IMR-90 (cell line): ENCODE measurements around the gene WRAP53. TPM values are rescaled to one million over a fixed set of nuclear protein-coding genes. Genes with fewer than 3 reads are reported as not detected.

Experiments used
- ATAC-seq: fragments of 200-7000 bp; cut with Tn5 transposase; 2 replicates; pipeline ENCODE4 v1.9.1; 2020; ENCODE audit warnings: low read depth, mild to moderate bottlenecking, moderate library complexity
- BruUV-seq: library from RNA; stranded (reverse); fragments of 400-500 nt; replicated peaks from 2 replicates; lab custom pipeline; 2021; lab: Mats Ljungman, UMichigan
- CTCF ChIA-PET: fragments of 300-600 bp; formaldehyde crosslinking; extraction: SDS; loops from one replicate; lab custom pipeline; 2021; ENCODE audit warnings: antibody characterized with exemption; lab: Yijun Ruan, JAX
- POLR2A ChIA-PET: fragments of 300-600 bp; sonication (Branson Sonifier 250); formaldehyde crosslinking; loops from one replicate; lab custom pipeline; 2022; ENCODE audit warnings: antibody characterized with exemption; ENCODE audit not compliant: unreplicated experiment; lab: Charles Lee
- DNase-seq: peaks from one replicate; pipeline ENCODE4 v3.0.0; 2013
- H2AFZ ChIP-seq: replicated peaks from 2 replicates; pipeline ENCODE3; 2013; ENCODE audit warnings: low read length, mild to moderate bottlenecking; ENCODE audit not compliant: poor library complexity
- H2AK5ac ChIP-seq: 2 replicates; pipeline ENCODE4 v1.6.1; 2013; ENCODE audit warnings: low read depth, low read length, inconsistent platforms
- H2AK9ac ChIP-seq: replicated peaks from 2 replicates; pipeline ENCODE3; 2013; ENCODE audit warnings: mild to moderate bottlenecking, low read depth, low read length, moderate library complexity; ENCODE audit not compliant: poor library complexity
- H2BK120ac ChIP-seq: 2 replicates; pipeline ENCODE4 v1.6.1; 2013; ENCODE audit warnings: low read depth, low read length, inconsistent platforms
- H2BK15ac ChIP-seq: 3 replicates; pipeline ENCODE4 v1.6.1; 2013; ENCODE audit warnings: low read depth, low read length, inconsistent platforms
- H2BK20ac ChIP-seq: 2 replicates; pipeline ENCODE4 v1.6.1; 2013; ENCODE audit warnings: low read depth, mild to moderate bottlenecking, inconsistent platforms, low read length, moderate library complexity
- H2BK5ac ChIP-seq: 2 replicates; pipeline ENCODE4 v1.6.1; 2013; ENCODE audit warnings: mild to moderate bottlenecking, low read depth, low read length, inconsistent platforms; ENCODE audit not compliant: poor library complexity, severe bottlenecking
- H3K14ac ChIP-seq: replicated peaks from 2 replicates; pipeline ENCODE4 v1.6.1; 2013; ENCODE audit warnings: low read depth, low read length, inconsistent platforms
- H3K18ac ChIP-seq: 2 replicates; pipeline ENCODE4 v1.6.1; 2013; ENCODE audit warnings: low read depth, low read length, control low read depth
- H3K23ac ChIP-seq: 2 replicates; pipeline ENCODE4 v1.6.1; 2013; ENCODE audit warnings: low read depth, low read length, inconsistent platforms
- H3K27ac ChIP-seq: 2 replicates; pipeline ENCODE4 v1.5.1; 2013; ENCODE audit warnings: mild to moderate bottlenecking, control low read depth, low read length; ENCODE audit not compliant: insufficient read depth
- H3K27me3 ChIP-seq: 2 replicates; pipeline ENCODE4 v1.6.1; 2013; ENCODE audit warnings: low read length; ENCODE audit not compliant: control insufficient read depth, insufficient read depth
- H3K36me3 ChIP-seq: 2 replicates; pipeline ENCODE4 v1.6.1; 2013; ENCODE audit warnings: low read length, mixed read lengths; ENCODE audit not compliant: control insufficient read depth, insufficient read depth
- H3K4ac ChIP-seq: 2 replicates; pipeline ENCODE4 v1.6.1; 2013; ENCODE audit warnings: low read depth, low read length, inconsistent platforms
- H3K4me1 ChIP-seq: 2 replicates; pipeline ENCODE4 v1.6.1; 2013; ENCODE audit warnings: low read length, mixed read lengths; ENCODE audit not compliant: control insufficient read depth, insufficient read depth
- H3K4me2 ChIP-seq: 2 replicates; pipeline ENCODE4 v1.6.1; 2013; ENCODE audit warnings: low read depth, mild to moderate bottlenecking, control low read depth, low read length, moderate library complexity
- H3K4me3 ChIP-seq: 2 replicates; pipeline ENCODE4 v1.5.1; 2013; ENCODE audit warnings: low read depth, mild to moderate bottlenecking, control low read depth, low read length, moderate library complexity; ENCODE audit not compliant: insufficient read depth
- H3K56ac ChIP-seq: 2 replicates; pipeline ENCODE4 v1.6.1; 2013; ENCODE audit warnings: low read length, inconsistent platforms; ENCODE audit not compliant: insufficient read depth; ENCODE audit errors: extremely low read depth
- H3K79me1 ChIP-seq, 2 experiments: 2 replicates each; pipeline ENCODE4 v1.6.1; 2013; ENCODE audit warnings: low read length in 2 of 2, inconsistent platforms in 1 of 2, low read depth in 1 of 2
- H3K9ac ChIP-seq: 2 replicates; pipeline ENCODE4 v1.6.1; 2013; ENCODE audit warnings: low read depth, low read length, control low read depth
- H3K9me1 ChIP-seq: 2 replicates; pipeline ENCODE4 v1.6.1; 2013; ENCODE audit warnings: low read length, inconsistent platforms; ENCODE audit not compliant: insufficient read depth
- H3K9me3 ChIP-seq: 2 replicates; pipeline ENCODE4 v1.6.1; 2013; ENCODE audit warnings: low read length; ENCODE audit not compliant: control insufficient read depth, insufficient read depth
- H4K20me1 ChIP-seq: 2 replicates; pipeline ENCODE4 v1.6.1; 2013; ENCODE audit warnings: low read length, inconsistent platforms; ENCODE audit not compliant: insufficient read depth
- H4K5ac ChIP-seq: 2 replicates; pipeline ENCODE4 v1.6.1; 2013; ENCODE audit warnings: mild to moderate bottlenecking, low read depth, low read length, control low read depth
- H4K8ac ChIP-seq, 2 experiments: 2 replicates each; pipeline ENCODE4 v1.6.1; 2013; ENCODE audit warnings: low read depth in 2 of 2, low read length in 2 of 2, control low read depth in 1 of 2, inconsistent platforms in 1 of 2
- H4K91ac ChIP-seq: 2 replicates; pipeline ENCODE4 v1.6.1; 2013; ENCODE audit warnings: low read depth, low read length, inconsistent platforms; ENCODE audit not compliant: insufficient read depth
- BHLHE40 ChIP-seq: fragments of 150-350 bp; IDR thresholded peaks from 2 replicates; pipeline ENCODE4 v1.6.1; 2016; ENCODE audit warnings: mild to moderate bottlenecking, low read depth, low read length
- CEBPB ChIP-seq: IDR thresholded peaks from 2 replicates; pipeline ENCODE4 v1.6.1; 2012; ENCODE audit warnings: low read depth, low read length, improper control_type of control experiment
- FOS ChIP-seq: fragments of 150-350 bp; IDR thresholded peaks from 2 replicates; pipeline ENCODE4 v1.6.1; 2016; ENCODE audit warnings: low read depth, low read length
- MAFK ChIP-seq: IDR thresholded peaks from 2 replicates; pipeline ENCODE4 v1.6.1; 2012; ENCODE audit warnings: low read depth, low read length, improper control_type of control experiment
- POLR2A ChIP-seq: IDR thresholded peaks from 2 replicates; pipeline ENCODE4 v1.6.1; 2012; ENCODE audit warnings: mild to moderate bottlenecking, low read depth, low read length
- RAD21 ChIP-seq: IDR thresholded peaks from 2 replicates; pipeline ENCODE4 v1.6.1; 2012; ENCODE audit warnings: low read length, improper control_type of control experiment
- RFX5 ChIP-seq: IDR thresholded peaks from 2 replicates; pipeline ENCODE4 v1.8.0; 2012; ENCODE audit warnings: low read depth, mild to moderate bottlenecking, low read length, moderate library complexity
- SMC3 ChIP-seq: fragments of 150-350 bp; IDR thresholded peaks from 2 replicates; pipeline ENCODE4 v1.6.1; 2016; ENCODE audit warnings: low read depth, mild to moderate bottlenecking, antibody characterized with exemption, low read length, moderate library complexity
- WGBS, 2 experiments: methylation state at CpG; one replicate each; pipeline versions ENCODE4 v1.1.5 to v1.1.7; 2013; ENCODE audit warnings: missing lambda C conversion rate in 2 of 2; ENCODE audit not compliant: insufficient read length in 1 of 2; ENCODE audit errors: extremely low coverage in 2 of 2; 5-methylcytosine and 5-hydroxymethylcytosine counted together
- dilution Hi-C: fragments of 300-500 bp; cut with HindIII; formaldehyde crosslinking; loops from one replicate; pipeline ENCODE4 v1.14.3; 2018; ENCODE audit warnings: low sequenced_read_pairs; ENCODE audit not compliant: unreplicated experiment
- in situ Hi-C: fragments of 300-500 bp; cut with MboI; formaldehyde crosslinking; loops from 3 replicates; pipeline ENCODE4 v1.14.3; 2019; ENCODE audit warnings: low sequenced_read_pairs, inconsistent platforms, mixed read lengths
- intact Hi-C: fragments of 100-400 bp; cut with micrococcal nuclease; formaldehyde crosslinking; loops from 2 replicates; pipeline ENCODE4 v1.10.0; 2022
- polyA plus RNA-seq, 3 experiments: library from polyadenylated mRNA; depleted of rRNA; stranded (reverse); fragments of >200 nt; gene quantifications; 2 replicates each; pipeline ENCODE4 v1.2.3, GENCODE V29; 2012; ENCODE audit warnings: low replicate concordance in 1 of 3
- total RNA-seq: library from RNA; depleted of rRNA; stranded (reverse); fragments of >200 nt; gene quantifications from 2 replicates; pipeline ENCODE4 v1.2.3, GENCODE V29; 2012
- TF ChIP-seq, protein P1 (sequence below): fragments of 150-350 bp; IDR thresholded peaks from 2 replicates; pipeline ENCODE4 v1.6.1; 2017; ENCODE audit warnings: mild to moderate bottlenecking, antibody characterized with exemption, low read length, low read depth
- TF ChIP-seq, protein P2 (sequence below): fragments of 150-350 bp; IDR thresholded peaks from 2 replicates; pipeline ENCODE4 v1.6.1; 2016; ENCODE audit warnings: low read depth, mild to moderate bottlenecking, low read length, moderate library complexity, borderline replicate concordance
- TF ChIP-seq, protein P3 (sequence below): conservative IDR thresholded peaks from 2 replicates; pipeline ENCODE4 v1.5.1; 2012; ENCODE audit warnings: mild to moderate bottlenecking, low read depth, low read length, improper control_type of control experiment

WRAP53 gene
- total and polyA plus RNA-seq, 2 of the 4 experiments (the other 2 are of a cell fraction), result 6.6 to 9.5 TPM

DNA sequence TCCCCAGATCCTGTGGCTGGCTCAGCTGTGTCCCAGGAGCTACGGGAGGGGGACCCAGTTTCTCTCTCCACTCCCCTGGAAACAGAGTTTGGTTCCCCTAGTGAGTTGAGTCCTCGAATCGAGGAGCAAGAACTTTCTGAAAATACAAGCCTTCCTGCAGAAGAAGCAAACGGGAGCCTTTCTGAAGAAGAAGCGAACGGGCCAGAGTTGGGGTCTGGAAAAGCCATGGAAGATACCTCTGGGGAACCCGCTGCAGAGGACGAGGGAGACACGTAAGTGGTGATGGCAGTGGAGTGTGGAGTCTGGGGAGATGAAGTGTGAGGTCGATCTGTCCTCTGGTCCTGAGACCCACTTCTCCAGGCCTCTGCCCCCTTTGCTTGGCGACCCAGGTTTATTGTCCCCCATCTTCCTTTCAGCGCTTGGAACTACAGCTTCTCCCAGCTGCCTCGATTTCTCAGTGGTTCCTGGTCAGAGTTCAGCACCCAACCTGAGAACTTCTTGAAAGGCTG is 585 bp downstream of the WRAP53 start:
- H3K4me2 ChIP-seq, result peak overlapping the region; percentile 92
- H3K18ac ChIP-seq, result no peak overlapping the region
- no peaks in the 10 kb centered on the region; the same call in 1 of the 2 replicates for H3K36me3 ChIP-seq
- 10% methylated on average over 3 of the region's 13 CpGs; no CpG with 5 or more reads in 1 of the 2 experiments for WGBS, 2 experiments
- dilution Hi-C loops, result no loop called here
- no peak for DNase-seq
- BruUV-seq, result no TSS peak
- peaks cover 4% of the 10 kb centered on the region for H4K20me1 ChIP-seq
- H3K23ac ChIP-seq, result no peak overlapping the region
- no peak overlapping the region for H2BK5ac ChIP-seq
- in situ Hi-C loops, result no loop called here
- H4K8ac ChIP-seq, result peak overlapping the region; percentile 34 to 64; a peak in 1 of 4 replicates
- no peak overlapping the region for H3K4ac ChIP-seq
- H3K9ac ChIP-seq, result peak overlapping the region; percentile 90
- H3K56ac ChIP-seq, result peak overlapping the region; percentile 62; the same call in 1 of the 2 replicates
- H2BK15ac ChIP-seq, result no peak overlapping the region
- 0 out of 2 replicates have a peak overlapping the region, but pooled peaks have one; percentile 14 for H3K14ac ChIP-seq
- H3K79me1 ChIP-seq, result peaks cover 15 to 51% of the 10 kb centered on the region in 2 experiments
- no peak for TF ChIP-seq FOS
- no peak for TF ChIP-seq POLR2A
- no peak for TF ChIP-seq SMC3
- no peak for TF ChIP-seq BHLHE40
- TF ChIP-seq RAD21, result no peak
- no peak for TF ChIP-seq CEBPB
- TF ChIP-seq RFX5, result no peak
- TF ChIP-seq, protein P1, sequence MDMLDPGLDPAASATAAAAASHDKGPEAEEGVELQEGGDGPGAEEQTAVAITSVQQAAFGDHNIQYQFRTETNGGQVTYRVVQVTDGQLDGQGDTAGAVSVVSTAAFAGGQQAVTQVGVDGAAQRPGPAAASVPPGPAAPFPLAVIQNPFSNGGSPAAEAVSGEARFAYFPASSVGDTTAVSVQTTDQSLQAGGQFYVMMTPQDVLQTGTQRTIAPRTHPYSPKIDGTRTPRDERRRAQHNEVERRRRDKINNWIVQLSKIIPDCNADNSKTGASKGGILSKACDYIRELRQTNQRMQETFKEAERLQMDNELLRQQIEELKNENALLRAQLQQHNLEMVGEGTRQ, result no peak
- TF ChIP-seq, protein P2, sequence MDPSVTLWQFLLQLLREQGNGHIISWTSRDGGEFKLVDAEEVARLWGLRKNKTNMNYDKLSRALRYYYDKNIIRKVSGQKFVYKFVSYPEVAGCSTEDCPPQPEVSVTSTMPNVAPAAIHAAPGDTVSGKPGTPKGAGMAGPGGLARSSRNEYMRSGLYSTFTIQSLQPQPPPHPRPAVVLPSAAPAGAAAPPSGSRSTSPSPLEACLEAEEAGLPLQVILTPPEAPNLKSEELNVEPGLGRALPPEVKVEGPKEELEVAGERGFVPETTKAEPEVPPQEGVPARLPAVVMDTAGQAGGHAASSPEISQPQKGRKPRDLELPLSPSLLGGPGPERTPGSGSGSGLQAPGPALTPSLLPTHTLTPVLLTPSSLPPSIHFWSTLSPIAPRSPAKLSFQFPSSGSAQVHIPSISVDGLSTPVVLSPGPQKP, result no peak
- TF ChIP-seq, protein P3, sequence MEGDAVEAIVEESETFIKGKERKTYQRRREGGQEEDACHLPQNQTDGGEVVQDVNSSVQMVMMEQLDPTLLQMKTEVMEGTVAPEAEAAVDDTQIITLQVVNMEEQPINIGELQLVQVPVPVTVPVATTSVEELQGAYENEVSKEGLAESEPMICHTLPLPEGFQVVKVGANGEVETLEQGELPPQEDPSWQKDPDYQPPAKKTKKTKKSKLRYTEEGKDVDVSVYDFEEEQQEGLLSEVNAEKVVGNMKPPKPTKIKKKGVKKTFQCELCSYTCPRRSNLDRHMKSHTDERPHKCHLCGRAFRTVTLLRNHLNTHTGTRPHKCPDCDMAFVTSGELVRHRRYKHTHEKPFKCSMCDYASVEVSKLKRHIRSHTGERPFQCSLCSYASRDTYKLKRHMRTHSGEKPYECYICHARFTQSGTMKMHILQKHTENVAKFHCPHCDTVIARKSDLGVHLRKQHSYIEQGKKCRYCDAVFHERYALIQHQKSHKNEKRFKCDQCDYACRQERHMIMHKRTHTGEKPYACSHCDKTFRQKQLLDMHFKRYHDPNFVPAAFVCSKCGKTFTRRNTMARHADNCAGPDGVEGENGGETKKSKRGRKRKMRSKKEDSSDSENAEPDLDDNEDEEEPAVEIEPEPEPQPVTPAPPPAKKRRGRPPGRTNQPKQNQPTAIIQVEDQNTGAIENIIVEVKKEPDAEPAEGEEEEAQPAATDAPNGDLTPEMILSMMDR, result no peak
- no peak for TF ChIP-seq MAFK
- H3K4me1 ChIP-seq, result no peaks in the 10 kb centered on the region
- H2AK9ac ChIP-seq, result peak overlapping the region; percentile 79
- H2AK5ac ChIP-seq, result no peak overlapping the region
- intact Hi-C loops, result loop anchor here (1.0 to 5.0 kb wide), 3 partner anchors 55 to 207 kb away; partner anchors contain the start of genes POLR2A and SLC35G6
- POLR2A ChIA-PET, result interaction anchor here (0.5 to 3.0 kb wide), 2 partner anchors 14 to 61 kb away, joined by 3 to 9 read pairs; partner anchors contain the start of gene SAT2
- no peaks in the 10 kb centered on the region for H3K27me3 ChIP-seq
- H2BK120ac ChIP-seq, result no peak overlapping the region
- H4K91ac ChIP-seq, result no peak overlapping the region
- peak overlapping the region; percentile 83 for H3K4me3 ChIP-seq
- peak overlapping the region; percentile 90 for H2AFZ ChIP-seq
- H4K5ac ChIP-seq, result no peak overlapping the region
- no peak for ATAC-seq
- no peaks in the 10 kb centered on the region for H3K9me3 ChIP-seq
- peak overlapping the region; percentile 46; the same call in 1 of the 2 replicates for H3K27ac ChIP-seq
- CTCF ChIA-PET, result interaction anchor here (0.7 to 4.1 kb wide), 5 partner anchors 13 to 110 kb away, joined by 3 to 27 read pairs (median 4); partner anchors contain the start of genes CD68, SAT2 and SHBG
- no peak overlapping the region for H2BK20ac ChIP-seq
- no peaks in the 10 kb centered on the region for H3K9me1 ChIP-seq
